K562 (cell line): ENCODE results near the gene DOCK3. TPM values are rescaled to one million over a fixed set of nuclear protein-coding genes. Genes with fewer than 3 reads are reported as not detected.
A peak's percentile ranks its signal among the peaks of the same experiment; 100 is the strongest.

ENCODE experiments used
- ATAC-seq: fragments of 200-7000 bp; cut with Tn5 transposase; 3 replicates; pipeline ENCODE4 v1.9.1; 2020; ENCODE audit warnings: moderate library complexity
- BruUV-seq: library from RNA; stranded (reverse); fragments of 400-500 nt; replicated peaks from 2 replicates; lab custom pipeline; 2021; lab: Mats Ljungman, UMichigan
- CTCF ChIA-PET: fragments of 300-600 bp; formaldehyde crosslinking; extraction: SDS; loops from one replicate; lab custom pipeline; 2021; ENCODE audit warnings: low intra/inter-chr PET ratio; lab: Yijun Ruan, JAX
- POLR2A ChIA-PET: fragments of 300-600, 350-650 bp; sonication (Branson Sonifier 250); formaldehyde crosslinking; extraction: SDS; loops from one replicate; lab custom pipeline; 2021; ENCODE audit warnings: antibody characterized with exemption, inconsistent platforms; lab: Yijun Ruan, JAX
- DNase-seq, 4 experiments: peaks; one replicate each; pipeline versions ENCODE4 v3.0.0 to v3.0.0-alpha.2; 2011 to 2018; ENCODE audit warnings: low spot score in 3 of 4, mixed read lengths in 3 of 4; ENCODE audit errors: extremely low read depth in 1 of 4
- FAIRE-seq: peaks from 2 replicates; lab custom pipeline; 2011; peaks lifted over from hg19 to GRCh38; lab: Jason Lieb, UNC
- H2AFZ ChIP-seq: 2 replicates; pipeline ENCODE4 v1.6.0; 2011; ENCODE audit warnings: low read depth, low read length, control low read depth, inconsistent platforms
- H3K27ac ChIP-seq: fragments of 200-600 bp; 3 replicates; pipeline ENCODE4 v1.8.0; 2011; ENCODE audit warnings: low read depth, mild to moderate bottlenecking, control low read depth, inconsistent platforms, low read length, moderate library complexity, mixed read lengths; ENCODE audit errors: extremely low read depth
- H3K27me3 ChIP-seq, 2 experiments: fragments of 300-600 bp in 1 of 2; 2 replicates in 1 of 2; 3 replicates in 1 of 2; pipeline versions ENCODE4 v1.6.0 to v1.8.0; 2011; ENCODE audit warnings: inconsistent platforms in 2 of 2, low read length in 2 of 2, mild to moderate bottlenecking in 1 of 2, mixed read lengths in 1 of 2, moderate library complexity in 1 of 2; ENCODE audit not compliant: control insufficient read depth in 2 of 2, insufficient read depth in 2 of 2
- H3K36me3 ChIP-seq: fragments of 300-600 bp; 3 replicates; pipeline ENCODE4 v1.8.0; 2011; ENCODE audit warnings: mild to moderate bottlenecking, low read length, inconsistent platforms; ENCODE audit not compliant: control insufficient read depth, insufficient read depth
- H3K4me1 ChIP-seq, 2 experiments: fragments of 200-600 bp in 1 of 2; replicated peaks in 1 of 2; 2 replicates in 1 of 2; 3 replicates in 1 of 2; pipeline versions ENCODE4 v1.5.1 to v1.8.0; 2011; ENCODE audit warnings: inconsistent platforms in 2 of 2, low read length in 2 of 2, mild to moderate bottlenecking in 1 of 2, mixed read lengths in 1 of 2, moderate library complexity in 1 of 2; ENCODE audit not compliant: control insufficient read depth in 2 of 2, insufficient read depth in 2 of 2
- H3K4me2 ChIP-seq: 2 replicates; pipeline ENCODE4 v1.6.1; 2011; ENCODE audit warnings: low read length, control low read depth, inconsistent platforms, mixed read lengths; ENCODE audit not compliant: insufficient read depth
- H3K4me3 ChIP-seq: fragments of 200-600 bp; sonication (generic), shearing (Covaris generic); 2 replicates; pipeline ENCODE4 v1.5.1; 2016; ENCODE audit warnings: control low read depth, inconsistent platforms
- H3K79me2 ChIP-seq: fragments of 200-600 bp; 3 replicates; pipeline ENCODE4 v1.8.0; 2011; ENCODE audit warnings: low read length, inconsistent platforms; ENCODE audit not compliant: control insufficient read depth, insufficient read depth
- H3K9ac ChIP-seq, 2 experiments: 2 replicates each; pipeline versions ENCODE4 v1.6.0 to v1.6.1; 2011; ENCODE audit warnings: low read depth in 2 of 2, low read length in 2 of 2, control low read depth in 1 of 2, inconsistent platforms in 1 of 2, mild to moderate bottlenecking in 1 of 2, mixed read lengths in 1 of 2; ENCODE audit not compliant: insufficient read depth in 1 of 2
- H3K9me1 ChIP-seq: one replicate; pipeline ENCODE4 v1.6.0; 2011; ENCODE audit warnings: inconsistent platforms, mild to moderate bottlenecking, low read length, moderate library complexity; ENCODE audit not compliant: control insufficient read depth, insufficient read depth
- H3K9me3 ChIP-seq: replicated peaks from 2 replicates; pipeline ENCODE4 v1.5.1; 2011; ENCODE audit warnings: low read depth, low read length, inconsistent platforms; ENCODE audit not compliant: control insufficient read depth, insufficient read depth
- H4K20me1 ChIP-seq: replicated peaks from 2 replicates; pipeline ENCODE4 v1.6.1; 2011; ENCODE audit warnings: low read length, inconsistent platforms, mixed read lengths; ENCODE audit not compliant: control insufficient read depth, insufficient read depth
- CCNT2 ChIP-seq: IDR thresholded peaks from 2 replicates; pipeline ENCODE4 v1.6.1; 2011; ENCODE audit warnings: borderline replicate concordance, low read depth, mild to moderate bottlenecking, moderate library complexity, mixed read lengths, low read length; ENCODE audit not compliant: insufficient read length; ENCODE audit errors: extremely low read depth
- CXXC5 ChIP-seq: fragments of 250-450 bp; sonication (Bioruptor Pico); IDR thresholded peaks from 2 replicates; pipeline ENCODE4 v1.8.0; 2022; ENCODE audit warnings: inconsistent platforms, mild to moderate bottlenecking, moderate library complexity
- MECOM ChIP-seq: fragments of 250-450 bp; sonication (Bioruptor Pico); IDR thresholded peaks from 2 replicates; pipeline ENCODE4 v1.8.0; 2022; ENCODE audit warnings: inconsistent platforms
- MXI1 ChIP-seq: IDR thresholded peaks from 2 replicates; pipeline ENCODE4 v1.6.1; 2011; ENCODE audit warnings: low read depth, mild to moderate bottlenecking, improper control_type of control experiment, low read length
- NR2C1 ChIP-seq, 2 experiments: fragments of 450-650 bp; IDR thresholded peaks; 2 replicates each; pipeline ENCODE4 v1.6.1; 2017; ENCODE audit warnings: mild to moderate bottlenecking in 2 of 2, antibody characterized with exemption in 1 of 2, inconsistent platforms in 1 of 2, missing compliant biosample characterization in 1 of 2, missing genetic modification characterization in 1 of 2
- RBM22 ChIP-seq: fragments of 200-400 bp; formaldehyde crosslinking; IDR thresholded peaks from 2 replicates; pipeline ENCODE4 v1.6.1; 2018; ENCODE audit warnings: low read length, low read depth; ENCODE audit not compliant: poor library complexity, severe bottlenecking
- SPI1 ChIP-seq: IDR thresholded peaks from 2 replicates; pipeline ENCODE4 v1.6.1; 2011; ENCODE audit warnings: low read depth, low read length, control low read depth, borderline replicate concordance
- TAF15 ChIP-seq: fragments of 200-400 bp; formaldehyde crosslinking; IDR thresholded peaks from 2 replicates; pipeline ENCODE4 v1.6.1; 2017; ENCODE audit warnings: mild to moderate bottlenecking, low read depth, low read length, moderate library complexity
- TCF3 ChIP-seq: sonication (generic); formaldehyde crosslinking; IDR thresholded peaks from 2 replicates; pipeline ENCODE4 v1.4.0; 2020; ENCODE audit warnings: mild to moderate bottlenecking, missing genetic modification reagents
- WGBS: fragments of 100-300 bp; shearing (Covaris generic); methylation state at CpG from one replicate; pipeline ENCODE4 v1.1.6; 2016; ENCODE audit warnings: low coverage, mixed read lengths; ENCODE audit not compliant: insufficient coverage; ENCODE audit errors: missing lambda C conversion rate; 5-methylcytosine and 5-hydroxymethylcytosine counted together
- in situ Hi-C: fragments of 300-500 bp; cut with MboI; formaldehyde crosslinking; loops from 4 replicates; pipeline ENCODE4 v1.15.0; 2018; ENCODE audit warnings: inconsistent platforms, mixed read lengths
- intact Hi-C: fragments of 100-400 bp; cut with micrococcal nuclease; formaldehyde crosslinking; loops from 2 replicates; pipeline ENCODE4 v1.14.2; 2022
- polyA plus RNA-seq, 8 experiments: library from polyadenylated mRNA; depleted of rRNA in 4 of 8; stranded (reverse) in 5 of 8; unstranded in 3 of 8; fragments of >200 nt; fragmentation: Nextera tagmentation in 2 of 8; fragmentation: Illumina TruSeq in 1 of 8; extraction: Ambion mirVana in 2 of 8; extraction: Trizol in 1 of 8; gene quantifications; 2 replicates each; pipeline versions ENCODE4 v1.2.1 to v1.2.3, GENCODE V29; 2011 to 2014; ENCODE audit warnings: inconsistent platforms in 1 of 8, missing spikeins in 1 of 8
- total RNA-seq, 7 experiments: library from RNA; depleted of rRNA in 6 of 7; stranded (reverse); fragments of >200 nt in 6 of 7; fragmentation: Illumina TruSeq in 2 of 7; extraction: Trizol in 2 of 7; gene quantifications; 2 replicates each; pipeline versions ENCODE4 v1.2.1 to v1.2.3, GENCODE V29; 2011 to 2021; ENCODE audit warnings: low replicate concordance in 1 of 7

The DOCK3 gene
- total and polyA plus RNA-seq, 9 of the 15 experiments (the other 6 are each of a cell fraction or from before 2014, with no cell fraction given), result under 0.01 to 0.03 (median 0.01) TPM; not detected in 4

- no peaks in the 10 kb centered on the region for H3K9me3 ChIP-seq
- FAIRE-seq, result no peak
- 33% methylated on average over 1 of the region's 3 CpGs for WGBS
- in situ Hi-C loops, result no loop called here
- H2AFZ ChIP-seq, result no peak overlapping the region
- no peak for ATAC-seq
- peaks cover 11 to 27% of the 10 kb centered on the region in 2 experiments; a peak in 4 of 5 replicates for H3K27me3 ChIP-seq
- H3K9me1 ChIP-seq, result no peaks in the 10 kb centered on the region
- DNase-seq, result no peak
- ChIA-PET CTCF (no interaction called here), POLR2A (no interaction called here)
- H3K4me1 ChIP-seq, result peaks cover 0 to 14% of the 10 kb centered on the region in 2 experiments; a peak in 2 of 5 replicates
- no peaks in the 10 kb centered on the region for H3K36me3 ChIP-seq
- H3K4me3 ChIP-seq, result no peak overlapping the region
- H3K9ac ChIP-seq, result no peak overlapping the region
- H4K20me1 ChIP-seq, result no peaks in the 10 kb centered on the region; the same call in 1 of the 2 replicates
- H3K79me2 ChIP-seq, result no peaks in the 10 kb centered on the region
- TF ChIP-seq SPI1 (peak; percentile 65; the same call in 1 of the 2 replicates), NR2C1 (IDR thresholded peaks at IDR 0.05) (no peak), NR2C1 (tag; IDR thresholded peaks at IDR 0.05) (no peak), TCF3 (CRISPR knock-in tag) (no peak), RBM22 (no peak), TAF15 (no peak), CXXC5 (CRISPR knock-in tag) (no peak), MXI1 (no peak), CCNT2 (no peak), MECOM (CRISPR knock-in tag) (no peak)
- intact Hi-C loops, result loop anchor here (10.0 kb wide), 1 partner anchor 701 kb away; no protein-coding TSS in a partner anchor
- no peak overlapping the region for H3K27ac ChIP-seq
- no peak overlapping the region for H3K4me2 ChIP-seq
- no TSS peak for BruUV-seq
These were observed 796 bp upstream of the DOCK3 start for GRCh38 chr3:50673931-50674330.
